ENCODE measurements around the gene FAM20C. TPM values are rescaled to one million over a fixed set of nuclear protein-coding genes. Genes with fewer than 3 reads are reported as not detected.

Gene FAM20C
- total RNA-seq, 1 donor from 2014 or later = 90.8 TPM

DNA sequence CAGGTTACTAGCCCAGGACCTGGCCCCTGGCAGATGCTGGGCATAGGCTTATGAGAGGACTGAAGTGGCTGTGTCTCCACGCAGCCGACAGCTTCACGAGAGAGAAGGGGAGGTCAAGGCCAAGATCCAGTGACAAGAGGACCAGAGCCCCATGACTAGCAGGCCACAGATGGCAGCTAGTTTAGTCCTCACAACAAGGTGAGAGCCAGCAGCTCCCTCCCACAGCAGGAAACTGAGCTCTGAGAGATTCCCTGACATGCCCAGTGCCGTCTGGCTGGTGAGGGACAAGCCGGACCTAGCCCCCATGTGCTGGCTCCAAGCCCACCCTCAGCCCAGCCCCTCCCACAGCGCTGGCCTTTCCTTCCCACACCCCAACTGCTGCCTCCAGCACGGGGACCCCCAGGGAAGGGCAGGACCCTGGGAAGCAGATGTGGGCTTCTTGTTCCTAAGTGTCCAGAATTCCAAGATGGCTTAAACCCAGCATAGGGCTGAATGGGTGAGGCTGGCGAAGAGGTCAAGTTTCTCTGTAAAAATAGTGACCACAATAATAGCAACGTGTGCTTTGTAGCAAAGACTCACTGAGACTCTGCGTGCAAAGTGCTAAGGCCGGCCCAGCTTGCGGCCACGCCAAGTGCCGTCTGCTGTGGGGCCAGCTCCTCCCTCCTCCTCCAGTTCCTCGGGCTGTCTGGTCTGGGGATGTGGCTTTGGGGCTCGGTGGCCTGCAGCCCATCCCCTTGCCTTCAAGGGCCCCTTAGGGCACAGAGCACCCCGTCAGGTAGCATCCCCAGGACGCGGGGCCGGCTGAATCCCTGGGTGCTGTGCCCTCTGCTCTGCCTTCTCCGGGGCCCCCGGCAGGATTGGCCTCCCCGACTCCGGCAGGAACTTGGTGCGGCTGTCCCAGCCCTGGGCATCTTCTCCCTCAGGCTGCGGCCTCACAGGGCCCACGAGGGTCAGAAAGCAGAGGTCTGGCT, 7.8 kb upstream of the FAM20C start:
- Histone ChIP-seq H3K9me3 (no peaks in the 10 kb centered on the region), H3K36me3 (no peaks in the 10 kb centered on the region), H3K27ac (no peak overlapping the region), H3K4me3 (no peak overlapping the region), H3K27me3 (no peaks in the 10 kb centered on the region), H3K4me1 (no peaks in the 10 kb centered on the region)
- TF ChIP-seq, protein P1, sequence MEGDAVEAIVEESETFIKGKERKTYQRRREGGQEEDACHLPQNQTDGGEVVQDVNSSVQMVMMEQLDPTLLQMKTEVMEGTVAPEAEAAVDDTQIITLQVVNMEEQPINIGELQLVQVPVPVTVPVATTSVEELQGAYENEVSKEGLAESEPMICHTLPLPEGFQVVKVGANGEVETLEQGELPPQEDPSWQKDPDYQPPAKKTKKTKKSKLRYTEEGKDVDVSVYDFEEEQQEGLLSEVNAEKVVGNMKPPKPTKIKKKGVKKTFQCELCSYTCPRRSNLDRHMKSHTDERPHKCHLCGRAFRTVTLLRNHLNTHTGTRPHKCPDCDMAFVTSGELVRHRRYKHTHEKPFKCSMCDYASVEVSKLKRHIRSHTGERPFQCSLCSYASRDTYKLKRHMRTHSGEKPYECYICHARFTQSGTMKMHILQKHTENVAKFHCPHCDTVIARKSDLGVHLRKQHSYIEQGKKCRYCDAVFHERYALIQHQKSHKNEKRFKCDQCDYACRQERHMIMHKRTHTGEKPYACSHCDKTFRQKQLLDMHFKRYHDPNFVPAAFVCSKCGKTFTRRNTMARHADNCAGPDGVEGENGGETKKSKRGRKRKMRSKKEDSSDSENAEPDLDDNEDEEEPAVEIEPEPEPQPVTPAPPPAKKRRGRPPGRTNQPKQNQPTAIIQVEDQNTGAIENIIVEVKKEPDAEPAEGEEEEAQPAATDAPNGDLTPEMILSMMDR (IDR thresholded peaks at IDR 0.05) = no peak
- DNase-seq (ENCODE audit: low spot score in 2 of 2) = no peak
- intact Hi-C loops (cut with DNase I) = no loop called here

DNA sequence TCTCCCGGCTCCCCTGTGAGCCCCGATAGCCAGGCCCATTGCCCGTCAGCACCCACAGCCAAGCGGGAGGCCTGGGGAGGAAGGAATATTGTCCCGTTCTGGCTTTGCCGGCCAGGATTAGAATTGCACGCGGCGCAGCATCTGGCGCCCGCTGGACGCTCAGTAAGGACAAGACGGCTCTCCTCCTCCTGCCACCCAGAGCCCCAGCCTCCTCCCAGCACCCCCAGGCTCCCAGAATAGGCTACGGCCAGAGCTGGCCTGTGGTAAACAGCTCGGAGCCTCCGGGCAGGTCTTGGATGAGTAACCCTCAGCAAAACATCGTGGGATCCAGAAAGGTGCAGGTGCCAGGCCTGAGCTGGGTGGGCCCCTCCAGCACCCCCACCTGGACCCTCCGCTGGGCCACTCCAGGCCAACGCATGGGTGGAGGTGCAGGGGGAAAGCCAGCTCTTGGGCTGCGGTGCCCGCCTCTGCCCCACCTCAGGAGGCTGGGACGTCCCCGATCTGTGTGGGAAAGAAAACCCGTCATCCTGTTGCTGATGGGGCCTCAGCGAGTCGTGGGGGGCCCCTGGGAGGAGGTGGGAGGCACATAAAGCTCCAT, 5.8 kb upstream of the FAM20C start:
- Histone ChIP-seq H3K4me1 (peaks cover 0 to 6% of the 10 kb centered on the region in 2 donors), H3K27me3 (no peaks in the 10 kb centered on the region), H3K9me3 (no peaks in the 10 kb centered on the region), H3K4me3 (no peak overlapping the region), H3K27ac (no peak overlapping the region), H3K36me3 (no peaks in the 10 kb centered on the region)
- DNase-seq (ENCODE audit: low spot score in 2 of 2) = no peak
- intact Hi-C loops (cut with DNase I) = no loop called here
- TF ChIP-seq, protein P1 (IDR thresholded peaks at IDR 0.05) = no peak

DNA sequence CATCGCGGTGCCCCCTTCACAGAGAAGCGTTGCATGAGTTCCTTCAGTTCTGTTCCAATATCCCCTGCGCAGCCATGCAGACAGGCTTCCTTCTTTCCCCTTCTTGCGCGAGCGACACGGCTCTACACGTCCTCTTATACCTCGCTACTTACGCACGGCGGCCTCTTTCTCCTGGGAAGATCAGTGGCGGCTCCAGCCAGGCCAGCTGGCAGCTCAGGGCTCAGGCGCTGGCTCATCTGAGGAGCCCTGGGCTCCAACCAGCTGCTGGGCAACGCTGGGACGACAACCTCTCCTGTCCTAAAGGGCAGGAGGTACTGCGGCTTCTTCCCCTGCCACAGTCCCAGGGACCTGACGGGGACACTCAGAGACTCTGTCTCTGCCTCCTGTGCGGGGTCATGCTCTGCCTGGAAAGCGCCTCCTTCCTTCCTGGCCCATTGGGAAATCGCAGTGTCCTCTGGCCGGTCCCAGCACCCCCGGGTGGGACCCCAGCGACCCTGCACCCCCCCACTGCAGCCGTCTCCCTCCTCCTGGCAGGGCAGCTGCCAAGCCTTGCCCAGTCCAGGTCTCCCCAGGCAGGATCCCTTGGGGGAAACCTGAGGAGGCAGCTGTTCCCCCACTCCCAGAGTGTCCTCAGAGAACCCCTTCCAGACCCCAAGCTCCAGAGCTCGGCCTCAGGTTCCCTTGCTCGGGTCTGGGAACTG, 5.0 kb upstream of the FAM20C start:
- intact Hi-C loops (cut with DNase I) = no loop called here
- Histone ChIP-seq H3K27me3 (no peaks in the 10 kb centered on the region), H3K9me3 (no peaks in the 10 kb centered on the region), H3K4me3 (no peak overlapping the region), H3K36me3 (no peaks in the 10 kb centered on the region), H3K27ac (no peak overlapping the region), H3K4me1 (peaks cover 0 to 7% of the 10 kb centered on the region in 2 donors)
- no peak for DNase-seq (ENCODE audit: low spot score in 2 of 2)
- TF ChIP-seq, protein P1 (IDR thresholded peaks at IDR 0.05) = no peak

DNA sequence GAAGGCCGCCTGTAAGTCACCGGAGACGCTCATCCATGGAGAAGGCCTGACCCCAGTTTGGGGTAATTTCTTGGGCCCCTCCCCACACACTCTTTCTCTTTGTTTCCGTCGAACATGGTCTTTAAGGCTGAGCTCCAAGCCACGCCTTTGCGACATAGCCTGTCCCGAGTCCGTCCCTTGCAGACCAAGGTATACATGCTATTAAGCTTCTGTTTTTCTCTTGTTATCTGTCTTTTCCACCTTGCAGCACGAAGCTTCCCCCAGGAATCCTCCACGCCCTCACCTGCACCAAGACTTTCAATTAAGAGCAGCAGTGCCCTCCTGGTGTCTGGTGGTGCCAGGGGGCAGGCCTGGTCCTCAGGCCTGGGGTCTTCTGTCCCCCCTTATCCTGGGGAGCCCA, 4.2 kb upstream of the FAM20C start:
- no peak for DNase-seq (ENCODE audit: low spot score in 2 of 2)
- Histone ChIP-seq H3K9me3 (no peaks in the 10 kb centered on the region), H3K4me1 (peaks cover 0 to 7% of the 10 kb centered on the region in 2 donors), H3K4me3 (no peak overlapping the region), H3K27ac (no peak overlapping the region), H3K36me3 (no peaks in the 10 kb centered on the region), H3K27me3 (no peaks in the 10 kb centered on the region)
- intact Hi-C loops (cut with DNase I) = no loop called here
- TF ChIP-seq, protein P1 (IDR thresholded peaks at IDR 0.05) = no peak

DNA sequence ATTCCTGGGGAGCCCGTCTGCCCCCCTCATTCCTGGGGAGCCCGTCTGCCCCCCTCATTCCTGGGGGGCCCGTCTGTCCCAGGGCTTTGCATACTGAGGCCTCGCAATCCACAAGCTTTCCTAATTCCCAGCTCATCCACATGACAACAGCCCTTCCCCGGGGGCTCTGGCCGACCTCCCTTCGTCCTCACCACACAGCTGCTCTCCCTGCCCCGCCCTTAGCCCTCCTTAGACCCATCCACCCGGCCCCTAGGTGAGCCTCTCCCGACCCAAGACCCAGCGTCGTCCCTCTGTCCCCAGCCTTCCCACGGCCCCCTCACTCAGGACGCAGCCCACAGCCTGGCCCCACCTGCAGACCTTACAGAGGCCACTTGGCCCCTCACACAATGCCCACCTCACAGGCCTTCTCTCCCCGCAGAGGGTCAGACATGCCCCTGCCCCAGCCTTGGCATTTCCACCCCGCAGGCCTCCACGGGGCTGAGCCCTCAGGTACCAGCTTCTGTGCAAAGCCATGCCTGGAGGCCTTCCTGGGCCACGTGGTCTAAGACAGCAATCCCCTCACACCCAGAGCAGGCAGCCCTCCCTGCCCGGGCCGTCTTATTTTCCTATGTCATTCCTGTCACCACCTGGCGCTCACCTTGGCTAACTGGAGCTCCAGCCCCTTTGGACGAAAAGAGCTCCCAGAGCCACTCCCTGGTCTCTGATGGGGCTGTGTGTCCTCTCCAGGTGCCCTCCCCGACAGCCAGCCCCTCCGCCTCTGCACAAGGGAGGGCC, 3.5 kb upstream of the FAM20C start:
- no peaks in the 10 kb centered on the region for H3K9me3 ChIP-seq
- H3K36me3 ChIP-seq = no peaks in the 10 kb centered on the region
- TF ChIP-seq, protein P1 (IDR thresholded peaks at IDR 0.05) = no peak
- intact Hi-C loops (cut with DNase I) = no loop called here
- no peak overlapping the region for H3K27ac ChIP-seq
- no peak for DNase-seq (ENCODE audit: low spot score in 2 of 2)
- H3K4me3 ChIP-seq = no peak overlapping the region
- peaks cover 0 to 7% of the 10 kb centered on the region in 2 donors for H3K4me1 ChIP-seq
- no peaks in the 10 kb centered on the region for H3K27me3 ChIP-seq
